NCI-H1105 treated with DMSO at 0.1 percent for 48 hours (cell line): ENCODE measurements around the gene HEPHL1.
"Not testable (repeated sequence)": the region's sequence is repeated elsewhere in the genome, so short reads cannot be mapped to it uniquely, and the experiment has no call there.

ENCODE experiments used
- DNase-seq: peaks from one replicate; lab custom pipeline; 2025; lab: John Stamatoyannopoulos, UW

Gene HEPHL1

GRCh38 chr11:94090401-94090800, 69.2 kb downstream of the HEPHL1 start:
- no peak for DNase-seq

GRCh38 chr11:94091091-94091490, 69.9 kb downstream of the HEPHL1 start:
- DNase-seq: no peak

- peak; percentile 83 for DNase-seq
These were observed 79.1 kb downstream of the HEPHL1 start for GRCh38 chr11:94100253-94100652.

GRCh38 chr11:94103471-94103870, 82.3 kb downstream of the HEPHL1 start:
- DNase-seq: no peak

- DNase-seq: no peak
These were observed 83.6 kb downstream of the HEPHL1 start for GRCh38 chr11:94104734-94105133.

GRCh38 chr11:94106716-94107115, 85.6 kb downstream of the HEPHL1 start:
- DNase-seq: no peak

GRCh38 chr11:94107363-94107762, 86.2 kb downstream of the HEPHL1 start:
- no peak for DNase-seq

GRCh38 chr11:94111241-94111640, 90.1 kb downstream of the HEPHL1 start:
- no peak for DNase-seq

GRCh38 chr11:94111660-94112059, 90.5 kb downstream of the HEPHL1 start:
- DNase-seq: no peak

- no peak for DNase-seq
These were observed 91.2 kb downstream of the HEPHL1 start for GRCh38 chr11:94112206-94112953.

GRCh38 chr11:94117197-94117574, 96.0 kb downstream of the HEPHL1 start:
- DNase-seq: no peak

GRCh38 chr11:94117871-94118270, 96.7 kb downstream of the HEPHL1 start:
- no peak for DNase-seq

GRCh38 chr11:94119676-94120075, 98.5 kb downstream of the HEPHL1 start:
- not testable (repeated sequence) for DNase-seq

- not testable (repeated sequence) for DNase-seq
These were observed 99.4 kb downstream of the HEPHL1 start for GRCh38 chr11:94120516-94120915.

- no peak for DNase-seq
These were observed 99.8 kb downstream of the HEPHL1 start for GRCh38 chr11:94120946-94121345.

GRCh38 chr11:94125407-94126115, 104.4 kb downstream of the HEPHL1 start:
- DNase-seq: no peak

- no peak for DNase-seq
These were observed 106.5 kb downstream of the HEPHL1 start for GRCh38 chr11:94127638-94128037.

- peak; percentile 67 for DNase-seq
These were observed 107.2 kb downstream of the HEPHL1 start for GRCh38 chr11:94128291-94128745.

- DNase-seq: peak; percentile 85
These were observed 107.8 kb downstream of the HEPHL1 start, which contains the start of gene PANX1 for GRCh38 chr11:94128746-94129511. Gene PANX1, plus strand, starts transcription at chr11:94128841. Its CDS starts 472 bp downstream, at chr11:94129313.

GRCh38 chr11:94129512-94130297, 108.6 kb downstream of the HEPHL1 start:
- DNase-seq: peak; percentile 19

GRCh38 chr11:94130298-94131046, 109.3 kb downstream of the HEPHL1 start:
- DNase-seq: no peak
